ENCODE results near the gene OMP.

The OMP gene

DNA sequence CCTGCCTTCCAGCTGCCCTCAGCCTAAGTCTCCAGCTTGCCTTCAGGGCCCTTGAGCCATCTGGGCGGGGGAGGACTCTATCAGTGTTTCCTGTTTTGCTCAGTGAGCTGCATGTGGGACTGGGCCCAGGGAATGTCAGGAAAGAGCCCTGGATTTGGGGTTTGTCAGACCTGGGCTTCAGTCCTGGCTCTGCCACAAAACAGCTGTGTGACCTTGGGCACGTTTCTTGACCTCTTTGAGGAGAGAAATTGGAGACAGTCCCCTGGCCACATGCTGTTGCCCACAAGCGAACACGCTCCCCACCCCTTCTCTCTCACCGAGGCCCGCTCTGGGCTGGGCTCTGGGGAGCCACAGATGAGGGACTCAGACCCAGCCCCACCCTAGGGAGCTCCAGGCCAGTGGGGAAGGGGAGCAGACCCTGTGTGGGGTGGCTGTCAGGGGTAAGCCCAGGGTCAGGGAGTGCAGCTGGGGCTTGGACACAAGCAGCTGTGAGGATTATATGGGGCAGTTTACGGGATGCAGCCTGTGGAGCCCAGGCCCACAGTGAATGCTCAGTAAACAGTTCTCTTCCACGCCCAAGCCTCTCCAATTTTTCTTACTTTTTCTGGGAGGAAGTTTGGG, 37.7 kb downstream of the OMP start:
- DNase-seq (ENCODE audit: low spot score), result no peak

DNA sequence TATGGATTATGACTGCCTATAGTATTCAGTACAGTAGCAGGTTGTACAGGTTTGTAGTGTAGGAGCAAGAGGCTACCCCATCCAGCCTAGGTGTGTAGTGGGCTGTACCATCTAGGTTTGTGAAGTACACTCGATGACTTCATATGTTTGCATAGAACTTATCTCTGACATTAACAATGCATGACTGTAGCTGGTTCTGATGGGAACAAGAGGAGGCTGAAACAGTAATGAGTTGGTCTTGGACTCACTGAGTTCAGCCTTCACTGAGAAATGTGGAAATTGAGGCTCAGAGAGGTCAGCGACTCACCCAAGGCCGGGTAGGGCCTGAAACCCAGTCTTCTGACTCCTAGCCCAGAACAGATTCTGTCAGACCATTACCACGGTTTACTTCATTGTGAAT, 38.4 kb downstream of the OMP start:
- DNase-seq (ENCODE audit: low spot score), result no peak

DNA sequence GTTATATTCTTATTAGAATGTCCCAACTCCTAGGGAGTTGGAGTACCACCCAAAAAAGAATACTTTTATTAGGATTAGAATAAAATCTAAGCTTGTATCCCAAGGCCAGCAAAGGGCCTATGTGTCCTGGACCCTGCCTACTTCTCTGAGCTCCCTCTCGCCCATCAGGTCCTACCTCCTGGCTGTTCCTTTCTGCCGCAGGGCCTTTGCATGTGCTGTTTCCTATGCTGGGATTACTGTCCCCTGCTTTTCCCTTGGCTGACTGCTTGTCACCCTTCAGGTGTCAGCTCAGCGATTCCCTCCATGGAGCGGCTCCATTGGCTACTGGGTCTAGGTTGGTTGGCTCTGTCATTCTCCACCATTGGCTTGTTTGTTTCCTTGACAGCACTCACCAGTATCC, 38.8 kb downstream of the OMP start:
- DNase-seq (ENCODE audit: low spot score), result no peak

DNA sequence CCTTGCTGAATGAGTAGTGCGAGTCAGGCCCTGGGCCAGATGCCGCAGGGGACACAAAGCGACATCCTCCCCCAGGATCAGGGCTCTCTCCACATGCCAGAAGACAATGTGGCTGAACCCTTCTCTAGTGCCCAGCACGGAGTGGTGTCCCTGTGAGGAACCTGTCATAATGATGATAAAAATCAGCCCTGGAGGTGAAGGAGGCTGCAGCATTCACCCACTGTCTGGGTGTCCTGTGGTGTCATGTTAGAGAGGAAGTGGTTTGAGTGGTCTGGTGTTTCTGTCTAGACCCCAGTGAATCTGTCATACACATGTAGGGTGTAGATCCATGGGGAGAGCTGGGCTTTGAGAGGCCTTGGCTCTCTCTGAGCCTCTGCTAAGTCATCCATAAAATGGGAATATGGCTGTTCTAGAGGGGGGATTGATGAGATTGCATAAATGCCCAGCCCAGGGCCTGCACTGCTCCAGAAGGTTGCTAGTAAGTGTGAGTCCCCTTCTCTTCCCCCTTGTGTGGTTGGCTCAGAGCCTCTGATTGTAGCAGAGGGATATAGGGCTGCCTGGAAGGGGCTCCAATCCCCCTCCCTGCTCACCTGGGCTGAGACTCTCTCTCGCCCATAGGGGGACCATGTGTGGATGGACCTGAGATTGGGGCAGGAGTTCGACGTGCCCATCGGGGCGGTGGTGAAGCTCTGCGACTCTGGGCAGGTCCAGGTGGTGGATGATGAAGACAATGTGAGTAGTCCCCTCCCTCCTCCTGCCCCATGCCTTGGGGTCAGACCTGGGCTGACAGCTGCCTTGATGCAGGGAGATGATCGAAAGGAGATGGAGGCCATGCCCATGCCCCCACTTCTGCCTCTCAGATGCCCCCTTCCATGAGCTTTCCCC, 39.7 kb downstream of the OMP start:
- no peak for DNase-seq (ENCODE audit: low spot score)

DNA sequence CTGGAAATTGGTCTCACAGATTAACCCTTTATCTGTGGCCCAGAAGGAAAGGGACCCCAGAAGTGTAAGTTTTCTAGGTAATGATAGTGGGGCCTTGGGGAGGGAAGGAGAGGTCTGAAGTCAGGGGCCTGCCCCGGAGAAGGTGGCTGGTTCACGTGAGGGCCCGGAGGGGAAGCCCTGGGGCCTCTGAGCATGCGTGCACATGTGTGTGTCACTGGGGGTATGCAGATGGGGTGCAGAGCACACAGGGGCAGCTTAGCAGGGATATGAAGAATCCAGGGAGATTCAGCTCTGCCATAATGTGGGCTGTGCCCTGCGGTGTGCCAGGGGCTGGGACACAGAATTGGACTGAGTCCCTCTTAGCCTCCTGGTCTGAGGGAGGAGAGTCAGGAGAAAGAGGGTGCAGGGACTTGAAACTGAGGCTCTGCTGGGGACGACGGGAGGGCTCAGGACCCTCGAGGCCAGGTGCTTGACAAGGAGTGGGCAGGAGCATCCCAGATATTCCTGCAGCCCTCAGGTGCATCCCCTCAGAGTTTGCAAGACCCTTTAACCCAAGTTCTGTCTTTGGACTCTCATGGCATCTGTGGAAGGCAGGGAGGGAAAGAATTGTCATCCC, 40.9 kb downstream of the OMP start:
- DNase-seq (ENCODE audit: low spot score), result no peak

DNA sequence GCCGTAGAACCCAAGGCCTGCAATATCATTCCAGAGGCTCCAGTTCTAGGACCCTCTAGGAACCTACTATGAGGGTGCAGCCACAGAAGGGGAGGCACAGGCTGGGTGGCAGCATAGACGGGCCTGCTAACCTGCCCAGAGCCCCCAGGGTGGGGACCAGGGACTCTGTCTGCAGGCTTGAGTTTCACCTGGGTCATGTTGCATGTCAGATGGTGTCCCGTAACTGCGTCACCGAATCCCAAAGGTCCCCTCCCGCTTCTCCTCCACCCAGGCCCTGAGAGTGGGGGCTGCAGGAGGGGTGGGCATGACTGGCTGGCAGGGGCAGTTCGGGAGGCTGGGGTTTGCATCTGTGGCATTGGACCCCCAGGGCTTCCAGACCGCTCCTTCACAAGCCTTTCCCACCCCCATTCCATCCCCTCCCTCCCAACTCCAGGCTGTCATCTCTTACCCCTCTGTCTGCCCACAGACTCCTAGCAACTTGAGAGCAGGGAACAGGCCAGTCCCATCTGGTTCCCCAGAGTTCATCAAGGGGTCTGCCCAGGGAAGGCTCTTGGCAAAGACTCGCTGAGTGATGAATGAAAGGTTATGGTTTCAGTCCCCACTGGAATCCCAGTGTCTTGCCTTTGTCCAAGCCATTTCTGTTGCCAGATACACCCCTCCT, 41.7 kb downstream of the OMP start:
- no peak for DNase-seq (ENCODE audit: low spot score)

DNA sequence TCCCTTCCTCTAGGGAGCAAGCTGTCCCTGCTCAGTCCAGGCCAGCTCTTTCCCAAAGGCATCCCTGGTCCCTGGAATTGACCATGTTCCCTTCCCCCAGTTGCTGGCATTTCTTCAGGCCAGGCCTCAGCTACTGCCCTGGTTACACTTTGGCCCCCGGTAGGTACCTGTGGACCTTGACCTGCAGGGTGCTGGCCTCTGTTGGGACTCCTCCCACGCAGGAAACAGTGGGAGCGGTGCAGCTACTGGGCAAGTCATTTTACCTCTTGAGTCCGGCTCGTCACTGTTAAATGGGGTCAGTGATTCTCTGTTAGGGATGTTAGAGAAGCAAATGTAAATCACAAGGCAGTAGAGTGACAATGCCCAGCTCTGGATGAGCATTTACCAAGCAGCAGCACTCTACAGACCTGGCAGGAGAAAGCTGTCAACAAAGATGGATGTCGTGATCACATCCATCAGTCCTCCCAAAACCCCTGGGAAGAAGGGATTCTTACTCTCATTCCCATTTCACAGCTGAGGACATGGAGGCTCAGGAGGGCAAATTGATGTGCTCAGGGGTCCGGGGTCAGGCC, 42.3 kb downstream of the OMP start:
- DNase-seq (ENCODE audit: low spot score), result no peak

DNA sequence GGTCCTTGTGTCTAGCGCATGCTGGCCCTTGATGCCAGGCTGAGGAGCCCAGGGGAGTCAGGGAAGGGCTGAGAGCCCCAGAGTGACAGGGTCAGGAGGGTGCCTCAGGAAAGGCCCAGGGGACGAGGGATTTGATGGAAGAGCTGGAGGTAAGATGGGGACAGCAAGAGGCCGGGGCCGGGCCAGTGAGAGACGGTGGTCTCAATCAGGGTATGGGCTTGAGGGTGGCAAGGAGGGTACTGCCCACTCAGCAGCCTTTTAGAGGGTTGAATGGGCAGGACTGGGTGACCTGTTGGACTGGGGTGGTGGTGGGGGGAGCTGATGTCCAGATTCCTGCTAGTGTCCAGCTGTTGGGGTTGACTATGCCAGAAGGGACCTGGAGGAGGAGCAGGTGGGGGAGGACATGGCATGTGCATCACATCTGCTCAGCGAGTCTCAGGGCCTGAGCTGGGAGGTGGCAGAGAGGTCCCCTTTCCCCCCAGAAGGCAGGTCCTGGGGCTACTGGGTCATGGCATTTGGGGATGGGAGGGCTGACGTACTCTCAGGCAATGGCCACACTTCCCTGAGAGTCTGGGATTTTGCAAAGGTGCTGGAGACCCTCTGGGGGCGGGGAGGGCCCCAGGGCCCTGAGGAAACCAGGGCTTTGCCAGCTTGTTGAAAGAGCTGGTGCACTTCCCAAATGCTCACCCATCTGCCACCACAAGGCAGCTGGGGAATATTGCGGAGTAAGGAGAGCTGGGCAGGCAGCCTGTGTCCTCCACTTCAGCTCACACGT, 43.8 kb downstream of the OMP start:
- DNase-seq (ENCODE audit: low spot score), result no peak

DNA sequence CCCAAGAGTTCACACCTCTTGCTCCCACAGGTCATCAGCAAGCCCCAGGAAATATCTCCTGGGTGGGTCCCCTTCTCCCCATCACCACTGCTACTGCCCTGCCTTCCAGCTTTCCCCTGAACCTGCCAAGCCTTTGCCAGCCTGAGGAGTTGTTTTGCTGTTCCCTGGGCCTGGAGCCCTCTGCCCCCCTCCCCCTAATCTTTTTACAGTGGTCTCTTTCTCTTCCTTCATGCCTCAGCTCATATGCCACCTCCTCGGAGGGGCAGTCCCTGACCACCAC, 44.3 kb downstream of the OMP start:
- no peak for DNase-seq (ENCODE audit: low spot score)

DNA sequence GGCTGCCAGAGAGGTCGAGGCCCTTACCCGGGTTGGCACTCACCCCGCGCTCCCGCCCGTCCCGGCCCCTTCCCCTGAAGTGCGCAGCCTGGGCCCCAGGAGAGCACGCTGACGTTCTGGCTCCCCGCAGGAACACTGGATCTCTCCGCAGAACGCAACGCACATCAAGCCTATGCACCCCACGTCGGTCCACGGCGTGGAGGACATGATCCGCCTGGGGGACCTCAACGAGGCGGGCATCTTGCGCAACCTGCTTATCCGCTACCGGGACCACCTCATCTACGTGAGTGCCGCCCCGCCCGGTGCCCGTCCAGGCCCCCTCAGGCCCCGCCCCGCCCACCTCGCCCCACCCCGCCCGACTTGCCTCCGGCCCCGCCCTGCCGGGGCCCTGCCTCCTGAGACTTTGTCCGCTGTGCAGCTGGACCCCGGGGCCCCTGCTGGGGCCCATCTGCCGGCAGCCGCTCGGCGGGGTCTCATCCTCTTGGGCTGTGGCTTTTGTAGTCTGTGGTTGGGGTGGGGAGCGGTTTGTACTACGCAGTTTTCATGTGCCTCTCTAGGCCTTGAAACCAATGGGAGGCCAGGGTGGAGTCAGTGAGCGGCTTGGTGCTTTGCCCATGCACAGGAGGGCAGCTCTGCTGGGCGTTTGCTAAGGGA, 45.2 kb downstream of the OMP start:
- DNase-seq (ENCODE audit: low spot score), result peak; percentile 60

DNA sequence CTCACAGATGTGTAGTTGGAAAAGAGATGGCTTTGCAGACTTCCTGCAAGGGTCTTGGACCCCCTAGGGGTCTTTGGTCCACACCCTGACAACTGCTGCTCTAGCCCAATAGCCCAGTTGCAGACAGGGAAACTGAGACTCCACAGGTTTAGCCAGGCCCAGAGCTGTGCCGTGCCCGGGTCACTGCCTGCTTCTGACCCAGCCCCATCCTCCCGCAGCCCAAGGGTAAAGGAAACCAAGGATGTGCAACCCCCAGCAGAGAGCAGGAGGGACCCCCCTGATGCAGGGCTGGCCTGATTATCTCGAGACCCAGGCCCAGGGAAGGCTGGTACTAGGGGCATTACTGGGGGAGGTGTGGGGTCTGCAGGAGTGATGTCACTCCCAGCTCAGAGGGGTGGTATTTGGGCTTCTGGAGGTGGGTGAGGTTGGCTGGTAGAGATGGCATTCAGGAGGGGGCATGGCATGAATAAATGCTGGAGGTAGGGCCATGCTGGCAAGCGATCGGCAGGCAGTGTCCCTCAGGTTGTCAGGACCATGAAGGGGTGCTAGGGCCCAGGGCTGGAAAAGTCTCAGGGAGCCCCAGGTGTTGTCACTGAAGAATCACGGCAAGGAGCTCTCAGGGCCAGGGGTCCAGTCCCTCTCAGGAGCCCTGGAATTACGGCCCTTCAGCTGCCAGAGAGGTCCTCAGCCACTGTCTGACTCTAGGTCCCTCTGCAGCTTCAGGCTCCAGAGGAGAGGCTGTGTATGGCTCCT, 46.5 kb downstream of the OMP start:
- no peak for DNase-seq (ENCODE audit: low spot score)

DNA sequence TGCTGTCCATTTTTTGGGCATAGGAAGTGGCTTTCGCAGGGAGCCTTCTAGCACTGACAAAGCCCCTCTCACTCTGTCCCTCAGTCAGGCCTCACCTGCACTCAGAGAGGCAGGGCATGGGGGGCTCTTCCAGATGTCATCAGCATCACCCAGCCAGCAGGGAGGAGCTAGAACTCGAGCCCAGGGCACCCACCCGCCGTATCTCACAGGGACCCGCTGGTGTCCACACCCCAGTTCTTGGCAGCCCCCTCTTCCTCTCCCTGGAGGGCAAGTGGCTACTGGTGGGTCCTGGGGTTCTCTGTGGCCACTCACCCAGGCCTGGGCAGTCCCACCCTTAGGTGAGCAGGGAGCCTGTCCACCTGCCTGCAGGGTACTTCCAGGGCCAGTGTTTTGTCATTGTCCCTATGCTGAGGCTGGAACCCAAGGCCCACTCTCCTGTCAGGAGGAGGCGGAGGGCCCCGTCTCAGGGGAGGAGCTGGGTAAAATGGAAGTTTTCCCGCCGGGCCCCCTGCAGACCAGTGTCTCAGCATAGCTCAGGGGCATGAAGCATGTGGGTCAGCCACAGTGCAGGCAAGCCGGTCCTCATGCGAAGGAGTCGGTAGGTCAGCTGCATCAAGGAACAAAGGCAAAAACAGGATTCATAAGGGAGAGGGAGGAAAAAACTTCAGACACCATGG, 47.2 kb downstream of the OMP start:
- DNase-seq (ENCODE audit: low spot score), result no peak

DNA sequence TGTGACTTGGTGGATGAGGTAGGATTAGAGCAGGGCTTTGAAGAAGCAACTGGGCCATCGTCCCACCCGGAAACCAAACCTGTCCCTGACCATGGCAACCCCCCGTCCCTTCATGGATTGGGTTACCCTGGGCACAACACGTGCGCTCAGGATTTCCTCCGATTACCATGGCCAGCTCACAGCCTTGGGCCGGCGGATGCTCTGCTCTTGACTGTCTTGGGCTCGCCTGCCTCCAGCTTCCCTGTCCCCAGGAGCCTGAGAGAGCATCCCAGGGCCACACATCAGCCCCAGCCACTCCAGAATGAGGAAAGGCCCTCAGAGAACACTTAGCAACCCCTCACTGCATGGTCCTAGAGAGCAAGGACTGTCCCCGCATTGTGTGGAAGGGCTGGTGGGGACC, 48.2 kb downstream of the OMP start:
- no peak for DNase-seq (ENCODE audit: low spot score)

DNA sequence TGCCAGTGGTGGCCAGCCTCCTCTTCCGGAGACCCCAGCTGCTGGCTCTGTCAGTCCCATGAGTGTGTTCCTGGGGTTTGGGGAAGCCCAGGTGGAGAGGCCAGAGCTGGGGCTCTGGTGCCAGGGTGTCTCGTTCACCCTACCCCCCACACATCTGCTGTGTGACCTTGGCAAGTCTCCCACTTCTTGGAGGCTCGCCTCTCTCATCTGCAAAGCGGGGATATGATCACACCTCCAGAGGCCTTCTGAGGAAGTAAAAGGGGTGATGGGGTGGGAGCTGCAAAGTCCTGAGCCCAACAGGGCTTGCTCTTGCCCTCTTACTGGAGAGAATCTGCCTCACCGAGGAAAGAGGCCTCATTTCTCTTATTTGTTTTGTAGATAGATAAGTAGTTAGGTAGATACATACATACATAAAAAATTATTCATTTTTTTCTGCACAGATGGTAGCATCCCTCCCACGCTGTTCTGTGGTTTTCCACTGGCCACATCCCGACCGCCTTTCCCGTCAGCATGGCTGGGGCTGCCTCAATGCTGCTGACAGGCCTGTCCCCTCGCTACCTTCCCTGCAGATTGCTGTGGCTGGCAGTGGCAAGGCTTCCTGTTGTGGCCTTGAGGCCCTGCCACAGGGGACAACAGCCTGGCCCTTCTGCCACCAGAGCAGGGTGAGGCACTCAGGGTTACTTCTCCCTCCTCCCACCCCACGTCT, 49.3 kb downstream of the OMP start:
- peak; percentile 35 for DNase-seq (ENCODE audit: low spot score)

DNA sequence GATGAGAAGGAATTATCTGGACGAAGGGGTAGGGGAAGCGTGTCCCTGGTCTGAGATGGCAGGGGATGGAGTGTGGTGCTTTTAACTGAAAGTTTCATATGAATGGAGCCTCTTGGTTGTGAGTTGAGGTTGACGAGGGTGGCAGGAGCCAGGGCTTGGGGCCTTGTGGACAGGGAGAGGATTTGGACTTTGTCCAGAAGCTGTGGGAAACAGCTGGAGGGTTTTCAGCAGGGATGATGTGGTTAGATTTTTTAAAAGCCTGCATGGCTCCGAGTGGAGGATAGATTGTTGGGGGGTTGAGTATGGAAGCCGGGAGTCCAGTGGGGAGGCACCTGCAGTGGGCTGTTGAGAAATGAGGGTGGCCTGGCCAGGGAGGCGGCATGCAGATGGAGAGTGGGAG, 50.2 kb downstream of the OMP start:
- peak; percentile 26 for DNase-seq (ENCODE audit: low spot score)

Measured in SW480 (cell line).